H9 (cell line): ENCODE measurements around the gene ASTN1. TPM values are rescaled to one million over a fixed set of nuclear protein-coding genes. Genes with fewer than 3 reads are reported as not detected.

ENCODE experiments used
- DNase-seq: peaks from one replicate; pipeline ENCODE4 v3.0.0-alpha.2; 2017
- H2AFZ ChIP-seq: one replicate; pipeline ENCODE4 v1.6.1; 2013; ENCODE audit warnings: mild to moderate bottlenecking, low read length, control low read depth, moderate library complexity
- H2AK5ac ChIP-seq: 2 replicates; pipeline ENCODE4 v1.6.1; 2013; ENCODE audit warnings: low read length, control low read depth, mixed read lengths; ENCODE audit not compliant: insufficient read length
- H2BK120ac ChIP-seq: one replicate; pipeline ENCODE4 v1.6.1; 2013; ENCODE audit warnings: low read depth, mild to moderate bottlenecking, low read length, control low read depth, inconsistent platforms; ENCODE audit not compliant: poor library complexity, severe bottlenecking
- H2BK12ac ChIP-seq: 2 replicates; pipeline ENCODE4 v1.6.1; 2013; ENCODE audit warnings: low read length, control low read depth, mixed read lengths, low read depth; ENCODE audit not compliant: insufficient read length
- H2BK15ac ChIP-seq: 2 replicates; pipeline ENCODE4 v1.6.1; 2013; ENCODE audit warnings: low read depth, low read length, control low read depth
- H2BK20ac ChIP-seq: one replicate; pipeline ENCODE4 v1.6.1; 2013; ENCODE audit warnings: low read depth, mild to moderate bottlenecking, low read length, control low read depth, inconsistent platforms; ENCODE audit not compliant: poor library complexity, severe bottlenecking
- H2BK5ac ChIP-seq: 2 replicates; pipeline ENCODE4 v1.6.1; 2013; ENCODE audit warnings: low read length, control low read depth, mixed read lengths; ENCODE audit not compliant: insufficient read length
- H3K14ac ChIP-seq: 2 replicates; pipeline ENCODE4 v1.6.1; 2013; ENCODE audit warnings: low read length, control low read depth; ENCODE audit not compliant: insufficient read depth
- H3K18ac ChIP-seq: 2 replicates; pipeline ENCODE4 v1.6.1; 2013; ENCODE audit warnings: low read depth, mild to moderate bottlenecking, mixed read lengths, low read length, control low read depth; ENCODE audit not compliant: insufficient read length
- H3K23ac ChIP-seq: 2 replicates; pipeline ENCODE4 v1.6.1; 2013; ENCODE audit warnings: low read length, control low read depth, mixed read lengths, low read depth; ENCODE audit not compliant: insufficient read length
- H3K23me2 ChIP-seq: 2 replicates; pipeline ENCODE4 v1.6.1; 2013; ENCODE audit warnings: low read depth, mild to moderate bottlenecking, mixed read lengths, low read length, control low read depth; ENCODE audit not compliant: insufficient read length, poor library complexity, severe bottlenecking
- H3K27ac ChIP-seq: 2 replicates; pipeline ENCODE4 v1.5.1; 2013; ENCODE audit warnings: low read length, control low read depth, mixed read lengths, low read depth; ENCODE audit not compliant: insufficient read length
- H3K27me3 ChIP-seq: 2 replicates; pipeline ENCODE4 v1.6.1; 2013; ENCODE audit warnings: low read length, control low read depth, inconsistent platforms; ENCODE audit not compliant: insufficient read depth
- H3K4ac ChIP-seq: 2 replicates; pipeline ENCODE4 v1.6.1; 2013; ENCODE audit warnings: low read depth, mild to moderate bottlenecking, control low read depth, inconsistent platforms, low read length, moderate library complexity
- H3K4me1 ChIP-seq: 2 replicates; pipeline ENCODE4 v1.6.1; 2013; ENCODE audit warnings: low read length, control low read depth, inconsistent platforms; ENCODE audit not compliant: insufficient read depth
- H3K4me2 ChIP-seq: 2 replicates; pipeline ENCODE4 v1.6.1; 2013; ENCODE audit warnings: low read length, control low read depth, mixed read lengths; ENCODE audit not compliant: insufficient read length, insufficient read depth
- H3K56ac ChIP-seq: 2 replicates; pipeline ENCODE4 v1.6.1; 2013; ENCODE audit warnings: low read depth, mild to moderate bottlenecking, mixed read lengths, low read length, control low read depth; ENCODE audit not compliant: insufficient read length
- H3K79me1 ChIP-seq: 2 replicates; pipeline ENCODE4 v1.6.1; 2013; ENCODE audit warnings: low read depth, mild to moderate bottlenecking, moderate library complexity, low read length, control low read depth, inconsistent platforms; ENCODE audit not compliant: insufficient read depth, poor library complexity, severe bottlenecking
- H3K79me2 ChIP-seq: 2 replicates; pipeline ENCODE4 v1.6.1; 2013; ENCODE audit warnings: low read length, control low read depth, inconsistent platforms; ENCODE audit not compliant: insufficient read depth
- H3K9ac ChIP-seq: 2 replicates; pipeline ENCODE4 v1.6.1; 2013; ENCODE audit warnings: low read length, control low read depth, mixed read lengths; ENCODE audit not compliant: insufficient read length; ENCODE audit errors: extremely low read depth
- H3K9me3 ChIP-seq: one replicate; pipeline ENCODE4 v1.6.1; 2013; ENCODE audit warnings: low read depth, low read length, inconsistent platforms; ENCODE audit not compliant: control insufficient read depth
- H3T11ph ChIP-seq: one replicate; pipeline ENCODE4 v1.6.1; 2013; ENCODE audit warnings: mild to moderate bottlenecking, low read length, control low read depth, inconsistent platforms
- H4K20me1 ChIP-seq: one replicate; pipeline ENCODE4 v1.6.1; 2013; ENCODE audit not compliant: control insufficient read depth, insufficient read length, insufficient read depth
- H4K5ac ChIP-seq: 2 replicates; pipeline ENCODE4 v1.6.1; 2013; ENCODE audit warnings: low read depth, mild to moderate bottlenecking, mixed read lengths, low read length, control low read depth; ENCODE audit not compliant: insufficient read length
- H4K8ac ChIP-seq: replicated peaks from 2 replicates; pipeline ENCODE4 v1.6.1; 2013; ENCODE audit warnings: low read length, control low read depth, mixed read lengths, low read depth; ENCODE audit not compliant: insufficient read length
- H4K91ac ChIP-seq: 2 replicates; pipeline ENCODE4 v1.6.1; 2013; ENCODE audit warnings: low read depth, mild to moderate bottlenecking, moderate library complexity, mixed read lengths, low read length, control low read depth; ENCODE audit not compliant: insufficient read length
- H3K27ac Mint-ChIP-seq, 3 experiments: 2 replicates in 2 of 3; 3 replicates in 1 of 3; pipeline ENCODE4 v1.8.0; 2020 to 2021; ENCODE audit warnings: mixed read lengths in 3 of 3, mild to moderate bottlenecking in 1 of 3, moderate library complexity in 1 of 3
- H3K27me3 Mint-ChIP-seq: 2 replicates; pipeline ENCODE4 v1.8.0; 2021; ENCODE audit warnings: low read depth, mild to moderate bottlenecking, moderate library complexity, mixed read lengths
- H3K36me3 Mint-ChIP-seq, 3 experiments: 2 replicates in 2 of 3; 3 replicates in 1 of 3; pipeline ENCODE4 v1.8.0; 2020 to 2021; ENCODE audit warnings: low read depth in 3 of 3, mixed read lengths in 3 of 3; ENCODE audit not compliant: insufficient read depth in 1 of 3
- H3K4me1 Mint-ChIP-seq, 2 experiments: 2 replicates each; pipeline ENCODE4 v1.8.0; 2020; ENCODE audit warnings: mixed read lengths in 2 of 2
- H3K4me3 Mint-ChIP-seq, 2 experiments: 2 replicates in 1 of 2; 3 replicates in 1 of 2; pipeline ENCODE4 v1.8.0; 2020 to 2021; ENCODE audit warnings: mild to moderate bottlenecking in 2 of 2, mixed read lengths in 2 of 2, moderate library complexity in 1 of 2
- H3K9me3 Mint-ChIP-seq, 2 experiments: 2 replicates in 1 of 2; 3 replicates in 1 of 2; pipeline ENCODE4 v1.8.0; 2020; ENCODE audit warnings: mild to moderate bottlenecking in 2 of 2, mixed read lengths in 2 of 2, moderate library complexity in 1 of 2
- WGBS: extraction: QIAGEN DNeasy Blood & Tissue Kit; methylation state at CpG from one replicate; pipeline ENCODE4 v1.1.7; 2013; ENCODE audit warnings: missing lambda C conversion rate, low lambda C conversion rate, mixed read lengths; ENCODE audit not compliant: insufficient read length; ENCODE audit errors: extremely low coverage; 5-methylcytosine and 5-hydroxymethylcytosine counted together
- total RNA-seq: library from RNA; stranded (reverse); gene quantifications from 2 replicates; pipeline ENCODE4 v1.2.1, GENCODE V29; 2021
- TF ChIP-seq, protein P1 (sequence below): fragments of 200-600 bp; sonication (generic); conservative IDR thresholded peaks from 3 replicates; pipeline ENCODE4 v1.8.0; 2021; ENCODE audit warnings: antibody characterized with exemption, mild to moderate bottlenecking

The ASTN1 gene
- total RNA-seq, 1 experiment from 2014 or later = 0.98 TPM

DNA sequence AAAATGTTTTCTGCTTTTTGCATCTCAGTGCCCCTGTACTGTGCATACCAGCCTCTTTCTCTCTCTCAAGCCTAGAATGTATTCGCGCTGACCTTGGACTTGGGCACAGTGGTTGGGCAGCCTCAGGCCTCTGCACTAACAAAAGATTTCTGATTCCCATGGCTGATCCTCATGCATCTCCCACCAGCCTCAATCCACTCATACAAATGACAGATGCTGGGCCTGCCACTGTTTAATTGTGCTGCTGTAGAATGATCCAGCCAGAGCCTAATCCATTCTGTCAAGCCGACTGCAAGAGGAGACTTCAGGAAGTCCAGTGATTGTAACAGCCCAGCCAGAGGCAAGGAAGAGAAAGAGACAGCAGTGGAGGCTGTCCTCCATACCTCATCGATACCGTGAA is 180.8 kb downstream of the ASTN1 start:
- Histone ChIP-seq H3T11ph (no peak overlapping the region), H3K79me1 (no peaks in the 10 kb centered on the region), H2BK120ac (no peak overlapping the region), H3K18ac (no peak overlapping the region), H3K4me1 (no peaks in the 10 kb centered on the region), H3K27me3 (no peaks in the 10 kb centered on the region), H3K27ac (no peak overlapping the region), H3K4ac (no peak overlapping the region), H2AK5ac (no peak overlapping the region), H2BK12ac (no peak overlapping the region), H4K20me1 (no peaks in the 10 kb centered on the region), H3K4me2 (no peak overlapping the region), H4K8ac (no peak overlapping the region), H3K56ac (no peak overlapping the region), H2BK5ac (no peak overlapping the region), H3K14ac (no peak overlapping the region), H4K5ac (no peak overlapping the region), H2BK15ac (no peak overlapping the region), H3K23me2 (no peaks in the 10 kb centered on the region), H3K79me2 (no peaks in the 10 kb centered on the region), H3K9me3 (no peaks in the 10 kb centered on the region), H3K9ac (no peak overlapping the region), H2BK20ac (no peak overlapping the region), H4K91ac (no peak overlapping the region), H3K23ac (no peak overlapping the region), H2AFZ (no peak overlapping the region)
- Mint-ChIP-seq H3K27ac (no peak overlapping the region), H3K36me3 (no peaks in the 10 kb centered on the region), H3K9me3 (no peaks in the 10 kb centered on the region), H3K4me3 (no peak overlapping the region), H3K4me1 (no peaks in the 10 kb centered on the region), H3K27me3 (no peaks in the 10 kb centered on the region; the same call in 1 of the 2 replicates)
- WGBS = no CpG with 5 or more reads among the region's 5 CpGs
- TF ChIP-seq, protein P1, sequence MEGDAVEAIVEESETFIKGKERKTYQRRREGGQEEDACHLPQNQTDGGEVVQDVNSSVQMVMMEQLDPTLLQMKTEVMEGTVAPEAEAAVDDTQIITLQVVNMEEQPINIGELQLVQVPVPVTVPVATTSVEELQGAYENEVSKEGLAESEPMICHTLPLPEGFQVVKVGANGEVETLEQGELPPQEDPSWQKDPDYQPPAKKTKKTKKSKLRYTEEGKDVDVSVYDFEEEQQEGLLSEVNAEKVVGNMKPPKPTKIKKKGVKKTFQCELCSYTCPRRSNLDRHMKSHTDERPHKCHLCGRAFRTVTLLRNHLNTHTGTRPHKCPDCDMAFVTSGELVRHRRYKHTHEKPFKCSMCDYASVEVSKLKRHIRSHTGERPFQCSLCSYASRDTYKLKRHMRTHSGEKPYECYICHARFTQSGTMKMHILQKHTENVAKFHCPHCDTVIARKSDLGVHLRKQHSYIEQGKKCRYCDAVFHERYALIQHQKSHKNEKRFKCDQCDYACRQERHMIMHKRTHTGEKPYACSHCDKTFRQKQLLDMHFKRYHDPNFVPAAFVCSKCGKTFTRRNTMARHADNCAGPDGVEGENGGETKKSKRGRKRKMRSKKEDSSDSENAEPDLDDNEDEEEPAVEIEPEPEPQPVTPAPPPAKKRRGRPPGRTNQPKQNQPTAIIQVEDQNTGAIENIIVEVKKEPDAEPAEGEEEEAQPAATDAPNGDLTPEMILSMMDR = no peak
- no peak for DNase-seq
